IMR-90 (cell line): ENCODE data around the gene DIAPH1.

Experiments used
- BHLHE40 ChIP-seq: fragments of 150-350 bp; IDR thresholded peaks from 2 replicates; pipeline ENCODE4 v1.6.1; 2016; ENCODE audit warnings: mild to moderate bottlenecking, low read depth, low read length
- CEBPB ChIP-seq: IDR thresholded peaks from 2 replicates; pipeline ENCODE4 v1.6.1; 2012; ENCODE audit warnings: low read depth, low read length, improper control_type of control experiment
- MAFK ChIP-seq: IDR thresholded peaks from 2 replicates; pipeline ENCODE4 v1.6.1; 2012; ENCODE audit warnings: low read depth, low read length, improper control_type of control experiment
- MAZ ChIP-seq: IDR thresholded peaks from 2 replicates; pipeline ENCODE4 v1.6.1; 2012; ENCODE audit warnings: low read depth, mild to moderate bottlenecking, low read length, improper control_type of control experiment, moderate library complexity, borderline replicate concordance
- MXI1 ChIP-seq: IDR thresholded peaks from 2 replicates; pipeline ENCODE4 v1.6.1; 2012; ENCODE audit warnings: low read depth, mild to moderate bottlenecking, low read length, moderate library complexity, borderline replicate concordance
- POLR2A ChIP-seq: IDR thresholded peaks from 2 replicates; pipeline ENCODE4 v1.6.1; 2012; ENCODE audit warnings: mild to moderate bottlenecking, low read depth, low read length
- RAD21 ChIP-seq: IDR thresholded peaks from 2 replicates; pipeline ENCODE4 v1.6.1; 2012; ENCODE audit warnings: low read length, improper control_type of control experiment
- RCOR1 ChIP-seq: IDR thresholded peaks from 2 replicates; pipeline ENCODE4 v1.6.1; 2012; ENCODE audit warnings: mild to moderate bottlenecking, low read length, improper control_type of control experiment; ENCODE audit not compliant: insufficient replicate concordance
- RFX5 ChIP-seq: IDR thresholded peaks from 2 replicates; pipeline ENCODE4 v1.8.0; 2012; ENCODE audit warnings: low read depth, mild to moderate bottlenecking, low read length, moderate library complexity
- SMC3 ChIP-seq: fragments of 150-350 bp; IDR thresholded peaks from 2 replicates; pipeline ENCODE4 v1.6.1; 2016; ENCODE audit warnings: low read depth, mild to moderate bottlenecking, antibody characterized with exemption, low read length, moderate library complexity
- USF2 ChIP-seq: fragments of 150-350 bp; IDR thresholded peaks from 2 replicates; pipeline ENCODE4 v1.6.1; 2017; ENCODE audit warnings: mild to moderate bottlenecking, antibody characterized with exemption, low read length, low read depth
- TF ChIP-seq, protein P1 (sequence below): conservative IDR thresholded peaks from 2 replicates; pipeline ENCODE4 v1.5.1; 2012; ENCODE audit warnings: mild to moderate bottlenecking, low read depth, low read length, improper control_type of control experiment

- TF ChIP-seq, protein P1, sequence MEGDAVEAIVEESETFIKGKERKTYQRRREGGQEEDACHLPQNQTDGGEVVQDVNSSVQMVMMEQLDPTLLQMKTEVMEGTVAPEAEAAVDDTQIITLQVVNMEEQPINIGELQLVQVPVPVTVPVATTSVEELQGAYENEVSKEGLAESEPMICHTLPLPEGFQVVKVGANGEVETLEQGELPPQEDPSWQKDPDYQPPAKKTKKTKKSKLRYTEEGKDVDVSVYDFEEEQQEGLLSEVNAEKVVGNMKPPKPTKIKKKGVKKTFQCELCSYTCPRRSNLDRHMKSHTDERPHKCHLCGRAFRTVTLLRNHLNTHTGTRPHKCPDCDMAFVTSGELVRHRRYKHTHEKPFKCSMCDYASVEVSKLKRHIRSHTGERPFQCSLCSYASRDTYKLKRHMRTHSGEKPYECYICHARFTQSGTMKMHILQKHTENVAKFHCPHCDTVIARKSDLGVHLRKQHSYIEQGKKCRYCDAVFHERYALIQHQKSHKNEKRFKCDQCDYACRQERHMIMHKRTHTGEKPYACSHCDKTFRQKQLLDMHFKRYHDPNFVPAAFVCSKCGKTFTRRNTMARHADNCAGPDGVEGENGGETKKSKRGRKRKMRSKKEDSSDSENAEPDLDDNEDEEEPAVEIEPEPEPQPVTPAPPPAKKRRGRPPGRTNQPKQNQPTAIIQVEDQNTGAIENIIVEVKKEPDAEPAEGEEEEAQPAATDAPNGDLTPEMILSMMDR: peak; percentile 88
- TF ChIP-seq POLR2A (no peak), MXI1 (no peak), SMC3 (peak; percentile 62), USF2 (no peak), MAZ (no peak), RAD21 (peak; percentile 83), RCOR1 (no peak), CEBPB (no peak), MAFK (no peak), BHLHE40 (no peak), RFX5 (no peak)
Measured at GRCh38 chr5:141664733-141665461, 46.1 kb upstream of the DIAPH1 start.
